Thyroid gland (tissue), 4 donors: Measurements from ENCODE around the gene UBE2E3. TPM values are rescaled to one million over a fixed set of nuclear protein-coding genes. Genes with fewer than 3 reads are reported as not detected.

Source experiments
- DNase-seq, 2 donors: peaks; one replicate each; pipeline ENCODE4 v3.0.0-alpha.2; 2019
- H3K27ac ChIP-seq, 3 donors: fragments of 200-600 bp; sonication (generic); 1 replicate in 2 of 3; 2 replicates in 1 of 3; pipeline ENCODE4 v1.5.1; 2016 to 2019; ENCODE audit warnings: mild to moderate bottlenecking in 1 of 3, moderate library complexity in 1 of 3
- H3K27me3 ChIP-seq: fragments of 200-600 bp; sonication (generic); one replicate; pipeline ENCODE4 v1.5.1; 2019
- H3K36me3 ChIP-seq, 2 donors: fragments of 200-600 bp; sonication (generic); one replicate each; pipeline ENCODE4 v1.5.1; 2016 to 2019
- H3K4me1 ChIP-seq, 2 donors: fragments of 200-600 bp; sonication (generic); one replicate each; pipeline ENCODE4 v1.5.1; 2017 to 2019
- H3K4me3 ChIP-seq, 3 donors: fragments of 200-600 bp; sonication (generic); replicated peaks in 1 of 3; 1 replicate in 2 of 3; 2 replicates in 1 of 3; pipeline ENCODE4 v1.5.1; 2016; ENCODE audit warnings: mild to moderate bottlenecking in 1 of 3
- H3K9me3 ChIP-seq: fragments of 200-600 bp; sonication (generic); one replicate; pipeline ENCODE4 v1.5.1; 2017
- POLR2A ChIP-seq, 2 donors: fragments of 450-650 bp; IDR thresholded peaks; one replicate each; pipeline ENCODE4 v1.6.1; 2017; ENCODE audit warnings: antibody characterized with exemption in 2 of 2, mild to moderate bottlenecking in 2 of 2, moderate library complexity in 1 of 2
- WGBS, 2 donors: methylation state at CpG; one replicate each; pipeline ENCODE4 v1.1.5; 2017; 5-methylcytosine and 5-hydroxymethylcytosine counted together
- intact Hi-C: fragments of 100-400 bp; cut with DNase I; formaldehyde crosslinking; loops from one replicate; pipeline ENCODE4 v1.15.1; 2023
- total RNA-seq, 4 donors: library from RNA; depleted of rRNA; stranded (reverse); fragments of >200 nt; gene quantifications; one replicate each; pipeline ENCODE4 v1.2.3, GENCODE V29; 2016
- TF ChIP-seq, protein P1 (sequence below), 6 experiments: fragments of 200-600 bp in 3 of 6; fragments of 450-650 bp in 3 of 6; sonication (generic) in 3 of 6; IDR thresholded peaks; one replicate each; pipeline ENCODE4 v1.5.1; 2016 to 2019; ENCODE audit warnings: antibody characterized with exemption in 6 of 6, mild to moderate bottlenecking in 2 of 6, inconsistent platforms in 1 of 6, moderate library complexity in 1 of 6

The UBE2E3 gene
- total RNA-seq, 4 donors from 2014 or later: 59.0 to 108 (median 99.2) TPM

DNA sequence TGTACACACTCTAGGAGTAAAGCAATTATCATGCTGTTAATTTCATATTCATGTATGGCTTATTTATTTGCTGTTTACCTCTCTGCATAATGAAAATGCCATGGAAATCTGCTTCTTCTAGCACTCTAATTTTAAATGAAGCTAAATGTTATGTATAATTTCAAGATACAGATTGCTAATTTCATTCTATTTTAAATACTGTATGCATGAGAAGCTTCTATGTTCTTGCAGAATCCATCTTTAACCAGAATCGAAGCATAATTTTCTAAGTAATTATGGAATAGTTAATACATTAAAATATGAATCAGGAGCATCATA lies 127.2 kb downstream of the UBE2E3 start:
- intact Hi-C loops: no loop called here
- 87 to 93% methylated on average over 1 of the region's 1 CpG for whole genome bisulfite sequencing, 2 donors
- DNase-seq: no peak
- no peaks in the 10 kb centered on the region for H3K36me3 ChIP-seq
- H3K4me3 ChIP-seq: no peak overlapping the region
- no peak for TF ChIP-seq POLR2A (IDR thresholded peaks at IDR 0.05)
- TF ChIP-seq, protein P1, sequence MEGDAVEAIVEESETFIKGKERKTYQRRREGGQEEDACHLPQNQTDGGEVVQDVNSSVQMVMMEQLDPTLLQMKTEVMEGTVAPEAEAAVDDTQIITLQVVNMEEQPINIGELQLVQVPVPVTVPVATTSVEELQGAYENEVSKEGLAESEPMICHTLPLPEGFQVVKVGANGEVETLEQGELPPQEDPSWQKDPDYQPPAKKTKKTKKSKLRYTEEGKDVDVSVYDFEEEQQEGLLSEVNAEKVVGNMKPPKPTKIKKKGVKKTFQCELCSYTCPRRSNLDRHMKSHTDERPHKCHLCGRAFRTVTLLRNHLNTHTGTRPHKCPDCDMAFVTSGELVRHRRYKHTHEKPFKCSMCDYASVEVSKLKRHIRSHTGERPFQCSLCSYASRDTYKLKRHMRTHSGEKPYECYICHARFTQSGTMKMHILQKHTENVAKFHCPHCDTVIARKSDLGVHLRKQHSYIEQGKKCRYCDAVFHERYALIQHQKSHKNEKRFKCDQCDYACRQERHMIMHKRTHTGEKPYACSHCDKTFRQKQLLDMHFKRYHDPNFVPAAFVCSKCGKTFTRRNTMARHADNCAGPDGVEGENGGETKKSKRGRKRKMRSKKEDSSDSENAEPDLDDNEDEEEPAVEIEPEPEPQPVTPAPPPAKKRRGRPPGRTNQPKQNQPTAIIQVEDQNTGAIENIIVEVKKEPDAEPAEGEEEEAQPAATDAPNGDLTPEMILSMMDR (IDR thresholded peaks at IDR 0.05): no peak
- H3K27me3 ChIP-seq: no peaks in the 10 kb centered on the region
- no peaks in the 10 kb centered on the region for H3K4me1 ChIP-seq
- H3K9me3 ChIP-seq: no peaks in the 10 kb centered on the region
- no peak overlapping the region for H3K27ac ChIP-seq

DNA sequence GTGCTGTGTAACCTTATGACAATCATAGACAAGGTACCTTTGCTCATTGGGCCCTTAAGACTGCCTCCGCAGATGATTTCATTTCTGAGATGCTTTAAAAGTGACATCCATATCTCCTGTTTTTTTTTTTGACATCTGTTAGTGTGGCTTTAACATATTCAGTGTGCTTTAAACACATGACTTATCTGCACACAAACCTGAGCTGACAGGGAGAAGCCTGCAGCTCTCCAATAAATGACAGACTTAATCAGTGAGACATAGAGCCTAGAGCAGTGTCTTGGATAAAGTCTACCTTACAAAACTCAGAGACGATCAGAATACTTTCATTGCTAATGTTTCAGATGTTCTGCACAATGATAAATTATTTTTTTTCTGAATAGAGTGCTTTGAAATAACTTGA lies 130.7 kb downstream of the UBE2E3 start:
- WGBS, 2 donors: 91 to 94% methylated on average over 2 of the region's 2 CpGs
- Histone ChIP-seq H3K27ac (no peak overlapping the region), H3K9me3 (no peaks in the 10 kb centered on the region), H3K4me1 (no peaks in the 10 kb centered on the region), H3K36me3 (no peaks in the 10 kb centered on the region), H3K27me3 (no peaks in the 10 kb centered on the region), H3K4me3 (no peak overlapping the region)
- no peak for DNase-seq
- TF ChIP-seq, protein P1 (IDR thresholded peaks at IDR 0.05): no peak
- no peak for TF ChIP-seq POLR2A (IDR thresholded peaks at IDR 0.05)
- intact Hi-C loops: no loop called here

DNA sequence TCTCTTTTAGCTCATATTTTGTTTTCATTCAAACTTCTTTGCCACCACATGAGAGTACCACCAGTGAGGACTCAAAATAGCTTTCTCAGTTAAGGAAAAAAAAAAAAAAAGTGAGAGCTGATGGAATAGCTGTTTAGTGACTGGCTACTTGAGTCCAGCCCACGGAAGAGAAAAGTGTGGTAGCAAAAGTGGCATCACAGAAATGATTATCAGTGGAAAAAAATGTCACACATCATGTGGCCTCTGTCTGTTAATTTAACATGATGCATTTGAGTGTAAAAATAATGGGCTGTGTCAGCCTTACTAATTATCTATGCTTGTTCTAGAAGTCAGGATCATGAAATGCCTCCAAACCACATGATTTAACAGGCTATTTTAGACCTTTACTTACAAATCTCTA lies 132.5 kb downstream of the UBE2E3 start:
- intact Hi-C loops: no loop called here
- no peaks in the 10 kb centered on the region for H3K36me3 ChIP-seq
- no peaks in the 10 kb centered on the region for H3K9me3 ChIP-seq
- TF ChIP-seq, protein P1 (IDR thresholded peaks at IDR 0.05): no peak
- TF ChIP-seq POLR2A (IDR thresholded peaks at IDR 0.05): no peak
- H3K27me3 ChIP-seq: no peaks in the 10 kb centered on the region
- H3K4me1 ChIP-seq: no peaks in the 10 kb centered on the region
- DNase-seq: no peak
- no peak overlapping the region for H3K4me3 ChIP-seq
- no peak overlapping the region for H3K27ac ChIP-seq
- 68 to 73% methylated on average over 1 of the region's 1 CpG for WGBS, 2 donors
